NCI-H524 treated with DMSO at 0.1 percent for 48 hours (cell line): ENCODE data around the gene OSCP1.
A peak's percentile ranks its signal among the peaks of the same experiment; 100 is the strongest.

Experiments
- DNase-seq: peaks from one replicate; lab custom pipeline; 2025; lab: John Stamatoyannopoulos, UW

Gene OSCP1

GRCh38 chr1:36401602-36402503 lies 48.4 kb downstream of the OSCP1 start:
- no peak for DNase-seq

GRCh38 chr1:36400825-36401601 lies 49.2 kb downstream of the OSCP1 start:
- DNase-seq = no peak

GRCh38 chr1:36400514-36400824 lies 49.8 kb downstream of the OSCP1 start:
- DNase-seq = no peak

- DNase-seq = no peak
Observed at GRCh38 chr1:36398370-36398977, 51.8 kb downstream of the OSCP1 start.

GRCh38 chr1:36397378-36398230 lies 52.6 kb downstream of the OSCP1 start, which contains the start of gene LSM10:
TSS of gene LSM10 (minus strand) at chr1:36397908. CDS start at chr1:36394129, 3,779 bp downstream.
- DNase-seq = peak; percentile 38

GRCh38 chr1:36397083-36397377 lies 53.2 kb downstream of the OSCP1 start:
- DNase-seq = no peak

GRCh38 chr1:36396359-36396758 lies 53.9 kb downstream of the OSCP1 start:
- DNase-seq = no peak

GRCh38 chr1:36393686-36394085 lies 56.6 kb downstream of the OSCP1 start:
- DNase-seq = no peak

- DNase-seq = no peak
Observed at GRCh38 chr1:36392836-36393235, 57.4 kb downstream of the OSCP1 start.

GRCh38 chr1:36391271-36391670 lies 59.0 kb downstream of the OSCP1 start:
- no peak for DNase-seq

- no peak for DNase-seq
Observed at GRCh38 chr1:36390411-36390810, 59.8 kb downstream of the OSCP1 start.

GRCh38 chr1:36389999-36390398 lies 60.3 kb downstream of the OSCP1 start:
- no peak for DNase-seq

GRCh38 chr1:36389261-36389660 lies 61.0 kb downstream of the OSCP1 start:
- no peak for DNase-seq

- no peak for DNase-seq
Observed at GRCh38 chr1:36387141-36387949, 62.9 kb downstream of the OSCP1 start.

GRCh38 chr1:36386265-36387140 lies 63.7 kb downstream of the OSCP1 start:
- DNase-seq = no peak

GRCh38 chr1:36385410-36386264 lies 64.6 kb downstream of the OSCP1 start, which contains the start of gene STK40:
TSS of gene STK40 (minus strand) at chr1:36385924. CDS start at chr1:36361332, 24,592 bp downstream.
- peak; percentile 88 for DNase-seq

GRCh38 chr1:36384542-36385409 lies 65.5 kb downstream of the OSCP1 start:
- no peak for DNase-seq

GRCh38 chr1:36383240-36383639 lies 67.0 kb downstream of the OSCP1 start:
- DNase-seq = peak; percentile 36
